HepG2 (cell line): ENCODE measurements around the gene CAMSAP3. TPM values are rescaled to one million over a fixed set of nuclear protein-coding genes. Genes with fewer than 3 reads are reported as not detected.
A peak's percentile ranks its signal among the peaks of the same experiment; 100 is the strongest.

Source experiments
- ETV6 ChIP-seq: sonication (generic); formaldehyde crosslinking; conservative IDR thresholded peaks from 2 replicates; pipeline ENCODE4 v1.4.0; 2020; ENCODE audit warnings: missing genetic modification reagents
- FOXA1 ChIP-seq, 2 experiments: fragments of 450-650 bp in 1 of 2; sonication (generic) in 1 of 2; formaldehyde crosslinking in 1 of 2; IDR thresholded peaks; 2 replicates each; pipeline versions ENCODE4 v1.4.0 to v1.6.1; 2016 to 2020; ENCODE audit warnings: missing genetic modification reagents in 1 of 2
- FOXC1 ChIP-seq: sonication (generic); formaldehyde crosslinking; IDR thresholded peaks from 2 replicates; pipeline ENCODE4 v1.8.0; 2022; ENCODE audit warnings: mild to moderate bottlenecking, missing genetic modification reagents, borderline replicate concordance
- ISL2 ChIP-seq: sonication (generic); formaldehyde crosslinking; IDR thresholded peaks from 2 replicates; pipeline ENCODE4 v1.5.0; 2020; ENCODE audit warnings: missing genetic modification reagents
- KDM5B ChIP-seq: sonication (generic); formaldehyde crosslinking; IDR thresholded peaks from 2 replicates; pipeline ENCODE4 v1.4.0; 2020; ENCODE audit warnings: missing genetic modification reagents, mild to moderate bottlenecking, borderline replicate concordance
- PHF5A ChIP-seq: IDR thresholded peaks from one replicate; pipeline ENCODE4 v1.6.1; 2018; ENCODE audit warnings: low read depth, missing genetic modification reagents; ENCODE audit not compliant: unreplicated experiment
- RFX5 ChIP-seq: IDR thresholded peaks from 2 replicates; pipeline ENCODE4 v1.6.1; 2011; ENCODE audit warnings: low read depth, low read length, improper control_type of control experiment
- SNAPC4 ChIP-seq: sonication (generic); formaldehyde crosslinking; IDR thresholded peaks from 2 replicates; pipeline ENCODE4 v1.4.0; 2020; ENCODE audit warnings: mild to moderate bottlenecking, missing genetic modification reagents
- ZBTB8A ChIP-seq: sonication (generic); formaldehyde crosslinking; IDR thresholded peaks from 2 replicates; pipeline ENCODE4 v1.4.0; 2020; ENCODE audit warnings: mild to moderate bottlenecking, low read depth, missing genetic modification reagents, borderline replicate concordance
- ZC3H13 ChIP-seq: sonication (generic); formaldehyde crosslinking; IDR thresholded peaks from 2 replicates; pipeline ENCODE4 v1.8.1; 2023; ENCODE audit warnings: mild to moderate bottlenecking, missing genetic modification reagents, moderate library complexity
- ZFP90 ChIP-seq: sonication (generic); formaldehyde crosslinking; IDR thresholded peaks from 2 replicates; pipeline ENCODE4 v1.8.0; 2022; ENCODE audit warnings: missing genetic modification reagents, mild to moderate bottlenecking, inconsistent platforms, borderline replicate concordance
- ZNF205 ChIP-seq: IDR thresholded peaks from 2 replicates; pipeline ENCODE4 v1.6.1; 2018; ENCODE audit warnings: missing biosample characterization, missing genetic modification reagents
- ZNF33A ChIP-seq: sonication (generic); formaldehyde crosslinking; IDR thresholded peaks from 2 replicates; pipeline ENCODE4 v1.5.1; 2020; ENCODE audit warnings: missing genetic modification reagents, mild to moderate bottlenecking, moderate library complexity, borderline replicate concordance
- polyA plus RNA-seq, 8 experiments: library from polyadenylated mRNA; depleted of rRNA in 3 of 8; stranded (reverse) in 7 of 8; unstranded in 1 of 8; fragments of >200 nt; fragmentation: Illumina TruSeq in 4 of 8; extraction: Trizol in 4 of 8; gene quantifications; 2 replicates each; pipeline versions ENCODE4 v1.2.1 to v1.2.3, GENCODE V29; 2011 to 2016; ENCODE audit warnings: low read depth in 4 of 8, missing spikeins in 1 of 8, mixed read lengths in 1 of 8; ENCODE audit not compliant: insufficient read depth in 1 of 8
- total RNA-seq, 5 experiments: library from RNA; depleted of rRNA; stranded (reverse); fragments of >200 nt; fragmentation: Illumina TruSeq; extraction: Trizol; gene quantifications; 2 replicates each; pipeline ENCODE4 v1.2.3, GENCODE V29; 2016; ENCODE audit warnings: low read depth in 1 of 5
- TF ChIP-seq, protein P1 (sequence below): fragments of 450-650 bp; IDR thresholded peaks from 2 replicates; pipeline ENCODE4 v1.6.1; 2017
- TF ChIP-seq, protein P2 (sequence below): sonication (generic); formaldehyde crosslinking; IDR thresholded peaks from 2 replicates; pipeline ENCODE4 v1.5.1; 2020; ENCODE audit warnings: missing genetic modification reagents, mild to moderate bottlenecking, borderline replicate concordance
- TF ChIP-seq, protein P3 (sequence below): sonication (generic); formaldehyde crosslinking; IDR thresholded peaks from 2 replicates; pipeline ENCODE4 v1.4.0; 2020; ENCODE audit warnings: mild to moderate bottlenecking, low read depth, missing genetic modification reagents

The CAMSAP3 gene
- total and polyA plus RNA-seq, 2 of the 13 experiments (the other 11 are each of a cell fraction or from before 2014, with no cell fraction given), result 10.8 to 11.8 TPM

- TF ChIP-seq KDM5B (CRISPR knock-in tag), result no peak; the same call in 1 of the 2 replicates
- TF ChIP-seq, protein P1, sequence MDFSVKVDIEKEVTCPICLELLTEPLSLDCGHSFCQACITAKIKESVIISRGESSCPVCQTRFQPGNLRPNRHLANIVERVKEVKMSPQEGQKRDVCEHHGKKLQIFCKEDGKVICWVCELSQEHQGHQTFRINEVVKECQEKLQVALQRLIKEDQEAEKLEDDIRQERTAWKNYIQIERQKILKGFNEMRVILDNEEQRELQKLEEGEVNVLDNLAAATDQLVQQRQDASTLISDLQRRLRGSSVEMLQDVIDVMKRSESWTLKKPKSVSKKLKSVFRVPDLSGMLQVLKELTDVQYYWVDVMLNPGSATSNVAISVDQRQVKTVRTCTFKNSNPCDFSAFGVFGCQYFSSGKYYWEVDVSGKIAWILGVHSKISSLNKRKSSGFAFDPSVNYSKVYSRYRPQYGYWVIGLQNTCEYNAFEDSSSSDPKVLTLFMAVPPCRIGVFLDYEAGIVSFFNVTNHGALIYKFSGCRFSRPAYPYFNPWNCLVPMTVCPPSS, result no peak
- TF ChIP-seq FOXC1 (CRISPR knock-in tag), result 0 out of 2 replicates have a peak, but pooled peaks have one; percentile 69
- 0 out of 2 replicates have a peak, but pooled peaks have one; percentile 18 for TF ChIP-seq FOXA1 (IDR thresholded peaks at IDR 0.05)
- peak; percentile 93 for TF ChIP-seq FOXA1 (CRISPR knock-in tag; IDR thresholded peaks at IDR 0.05)
- TF ChIP-seq, protein P2, sequence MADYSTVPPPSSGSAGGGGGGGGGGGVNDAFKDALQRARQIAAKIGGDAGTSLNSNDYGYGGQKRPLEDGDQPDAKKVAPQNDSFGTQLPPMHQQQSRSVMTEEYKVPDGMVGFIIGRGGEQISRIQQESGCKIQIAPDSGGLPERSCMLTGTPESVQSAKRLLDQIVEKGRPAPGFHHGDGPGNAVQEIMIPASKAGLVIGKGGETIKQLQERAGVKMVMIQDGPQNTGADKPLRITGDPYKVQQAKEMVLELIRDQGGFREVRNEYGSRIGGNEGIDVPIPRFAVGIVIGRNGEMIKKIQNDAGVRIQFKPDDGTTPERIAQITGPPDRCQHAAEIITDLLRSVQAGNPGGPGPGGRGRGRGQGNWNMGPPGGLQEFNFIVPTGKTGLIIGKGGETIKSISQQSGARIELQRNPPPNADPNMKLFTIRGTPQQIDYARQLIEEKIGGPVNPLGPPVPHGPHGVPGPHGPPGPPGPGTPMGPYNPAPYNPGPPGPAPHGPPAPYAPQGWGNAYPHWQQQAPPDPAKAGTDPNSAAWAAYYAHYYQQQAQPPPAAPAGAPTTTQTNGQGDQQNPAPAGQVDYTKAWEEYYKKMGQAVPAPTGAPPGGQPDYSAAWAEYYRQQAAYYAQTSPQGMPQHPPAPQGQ (CRISPR knock-in tag), result no peak
- TF ChIP-seq ETV6 (CRISPR knock-in tag), result no peak
- TF ChIP-seq, protein P3, sequence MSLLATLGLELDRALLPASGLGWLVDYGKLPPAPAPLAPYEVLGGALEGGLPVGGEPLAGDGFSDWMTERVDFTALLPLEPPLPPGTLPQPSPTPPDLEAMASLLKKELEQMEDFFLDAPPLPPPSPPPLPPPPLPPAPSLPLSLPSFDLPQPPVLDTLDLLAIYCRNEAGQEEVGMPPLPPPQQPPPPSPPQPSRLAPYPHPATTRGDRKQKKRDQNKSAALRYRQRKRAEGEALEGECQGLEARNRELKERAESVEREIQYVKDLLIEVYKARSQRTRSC, result no peak
- TF ChIP-seq ZFP90 (CRISPR knock-in tag), result no peak
- peak; percentile 43; the same call in 1 of the 2 replicates for TF ChIP-seq ZC3H13
- peak; percentile 83; the same call in 1 of the 2 replicates for TF ChIP-seq ZNF33A
- TF ChIP-seq ZNF205 (CRISPR knock-in tag), result peak; percentile 79
- TF ChIP-seq ZBTB8A (CRISPR knock-in tag), result no peak
- peak; percentile 89 for TF ChIP-seq ISL2
- TF ChIP-seq RFX5, result no peak
- peak; percentile 62; the same call in 1 of the 2 replicates for TF ChIP-seq SNAPC4 (CRISPR knock-in tag)
- TF ChIP-seq PHF5A (CRISPR knock-in tag), result peak; percentile 70
Observed at GRCh38 chr19:7652061-7652641, 56.5 kb downstream of the CAMSAP3 start (continued).
